Smooth muscle cell (in vitro differentiated cells): ENCODE data around the gene IP6K3. TPM values are rescaled to one million over a fixed set of nuclear protein-coding genes. Genes with fewer than 3 reads are reported as not detected.

Experiments
- DNase-seq: peaks from one replicate; lab custom pipeline; 2025; ENCODE audit not compliant: unreplicated experiment; lab: John Stamatoyannopoulos, UW
- H2AFZ ChIP-seq: fragments of 200-600 bp; sonication (generic); 2 replicates; pipeline ENCODE4 v1.6.0; 2016; ENCODE audit warnings: antibody characterized with exemption, low read depth, mild to moderate bottlenecking
- H3F3A ChIP-seq: fragments of 200-600 bp; sonication (generic); 2 replicates; pipeline ENCODE4 v1.6.0; 2017; ENCODE audit warnings: antibody characterized with exemption, low read depth
- H3K27ac ChIP-seq: fragments of 200-600 bp; sonication (generic); 2 replicates; pipeline ENCODE4 v1.5.1; 2016; ENCODE audit warnings: low read depth, mild to moderate bottlenecking
- H3K27me3 ChIP-seq: fragments of 200-600 bp; sonication (generic); 2 replicates; pipeline ENCODE4 v1.6.1; 2016; ENCODE audit warnings: low read depth, mild to moderate bottlenecking
- H3K36me3 ChIP-seq: fragments of 200-600 bp; sonication (generic); 2 replicates; pipeline ENCODE4 v1.5.1; 2016; ENCODE audit warnings: low read depth
- H3K4me1 ChIP-seq: fragments of 200-600 bp; sonication (generic); 2 replicates; pipeline ENCODE4 v1.5.1; 2016; ENCODE audit warnings: low read depth
- H3K4me2 ChIP-seq: fragments of 200-600 bp; sonication (generic); 2 replicates; pipeline ENCODE4 v1.6.0; 2016; ENCODE audit warnings: mild to moderate bottlenecking
- H3K4me3 ChIP-seq: fragments of 200-600 bp; sonication (generic); 2 replicates; pipeline ENCODE4 v1.5.1; 2016; ENCODE audit warnings: mild to moderate bottlenecking
- H3K79me2 ChIP-seq: fragments of 200-600 bp; sonication (generic); 2 replicates; pipeline ENCODE4 v1.6.0; 2016; ENCODE audit warnings: low read depth, mild to moderate bottlenecking
- H3K9ac ChIP-seq: fragments of 200-600 bp; sonication (generic); 2 replicates; pipeline ENCODE4 v1.6.0; 2016; ENCODE audit warnings: low read depth
- H3K9me3 ChIP-seq: fragments of 200-600 bp; sonication (generic); replicated peaks from 2 replicates; pipeline ENCODE4 v1.5.1; 2016; ENCODE audit warnings: low read depth
- H4K20me1 ChIP-seq: fragments of 200-600 bp; sonication (generic); 2 replicates; pipeline ENCODE4 v1.6.0; 2016; ENCODE audit warnings: low read depth
- CTCF ChIP-seq: fragments of 200-600 bp; sonication (generic); IDR thresholded peaks from 2 replicates; pipeline ENCODE4 v1.5.1; 2017; ENCODE audit warnings: borderline replicate concordance, mild to moderate bottlenecking, antibody characterized with exemption; ENCODE audit not compliant: insufficient read depth, poor library complexity, severe bottlenecking
- WGBS: methylation state at CpG from one replicate; pipeline ENCODE4 v1.1.7; 2016; ENCODE audit warnings: low lambda C conversion rate; 5-methylcytosine and 5-hydroxymethylcytosine counted together
- polyA plus RNA-seq: library from polyadenylated mRNA; unstranded; fragments of >200 nt; fragmentation: Nextera tagmentation; extraction: Ambion mirVana; gene quantifications from 2 replicates; pipeline ENCODE4 v1.2.1, GENCODE V29; 2016
- total RNA-seq: library from RNA; depleted of rRNA; stranded (reverse); fragments of >200 nt; gene quantifications from 2 replicates; pipeline ENCODE4 v1.2.3, GENCODE V29; 2014

The IP6K3 gene
- total and polyA plus RNA-seq, 2 experiments from 2014 or later: 2.6 to 5.6 TPM

DNA sequence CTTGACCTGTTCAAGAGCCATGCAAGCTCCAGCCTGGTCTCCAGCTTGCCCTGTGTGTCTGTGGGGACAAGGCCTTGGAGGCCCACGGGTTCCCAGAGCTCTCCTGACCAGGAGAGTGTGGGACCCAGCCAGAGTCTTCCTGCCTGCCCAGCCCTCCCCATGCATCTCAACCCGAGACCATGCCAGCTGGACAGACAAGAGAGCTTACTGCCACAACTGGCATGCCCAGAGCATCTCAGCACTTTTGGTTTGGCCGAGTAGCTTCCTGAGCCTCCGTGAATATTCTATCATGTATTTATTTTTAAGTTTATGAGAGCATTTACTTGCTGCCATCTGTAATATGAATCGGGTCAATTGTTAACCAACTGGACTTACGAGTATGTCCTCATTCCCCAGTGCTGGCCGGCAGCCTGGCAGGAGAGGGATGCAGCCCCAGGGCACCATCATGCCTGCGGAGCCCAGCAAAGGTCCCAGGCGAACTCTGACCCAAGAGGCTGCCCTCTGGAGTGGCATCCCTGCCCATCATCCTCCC lies 14.9 kb downstream of the IP6K3 start:
- no peak overlapping the region for H3K27ac ChIP-seq
- no peak overlapping the region for H3K4me3 ChIP-seq
- H2AFZ ChIP-seq: no peak overlapping the region
- H3F3A ChIP-seq: no peaks in the 10 kb centered on the region
- no peaks in the 10 kb centered on the region for H3K4me1 ChIP-seq
- H3K27me3 ChIP-seq: no peaks in the 10 kb centered on the region
- H3K9me3 ChIP-seq: no peaks in the 10 kb centered on the region
- no peaks in the 10 kb centered on the region for H3K79me2 ChIP-seq
- no peaks in the 10 kb centered on the region for H3K36me3 ChIP-seq
- H3K4me2 ChIP-seq: no peak overlapping the region
- H3K9ac ChIP-seq: no peak overlapping the region
- no peaks in the 10 kb centered on the region for H4K20me1 ChIP-seq
- TF ChIP-seq CTCF: no peak
- no peak for DNase-seq
- 87% methylated on average over 9 of the region's 9 CpGs for WGBS

GRCh38 chr6:33731035-33731434 lies 15.7 kb downstream of the IP6K3 start:
- DNase-seq: no peak

GRCh38 chr6:33730611-33731010 lies 16.1 kb downstream of the IP6K3 start:
- H3K79me2 ChIP-seq: no peaks in the 10 kb centered on the region
- H2AFZ ChIP-seq: no peak overlapping the region
- H3K4me1 ChIP-seq: no peaks in the 10 kb centered on the region
- no peaks in the 10 kb centered on the region for H3F3A ChIP-seq
- no peak for TF ChIP-seq CTCF
- H3K36me3 ChIP-seq: no peaks in the 10 kb centered on the region
- no peaks in the 10 kb centered on the region for H4K20me1 ChIP-seq
- H3K4me3 ChIP-seq: no peak overlapping the region
- no peaks in the 10 kb centered on the region for H3K9me3 ChIP-seq
- WGBS: 84% methylated on average over 10 of the region's 10 CpGs
- no peak overlapping the region for H3K9ac ChIP-seq
- no peaks in the 10 kb centered on the region for H3K27me3 ChIP-seq
- H3K4me2 ChIP-seq: no peak overlapping the region
- DNase-seq: no peak
- H3K27ac ChIP-seq: no peak overlapping the region

More at GRCh38 chr6:33731035-33731434, 15.7 kb downstream of the IP6K3 start:
- no peak overlapping the region for H3K27ac ChIP-seq
- H3K4me1 ChIP-seq: no peaks in the 10 kb centered on the region
- no peak overlapping the region for H2AFZ ChIP-seq
- H3K79me2 ChIP-seq: no peaks in the 10 kb centered on the region
- no peaks in the 10 kb centered on the region for H4K20me1 ChIP-seq
- 88% methylated on average over 7 of the region's 7 CpGs for WGBS
- no peak overlapping the region for H3K4me2 ChIP-seq
- H3K9ac ChIP-seq: no peak overlapping the region
- no peak overlapping the region for H3K4me3 ChIP-seq
- no peaks in the 10 kb centered on the region for H3K36me3 ChIP-seq
- H3F3A ChIP-seq: no peaks in the 10 kb centered on the region
- no peaks in the 10 kb centered on the region for H3K9me3 ChIP-seq
- no peak for TF ChIP-seq CTCF
- H3K27me3 ChIP-seq: no peaks in the 10 kb centered on the region

DNA sequence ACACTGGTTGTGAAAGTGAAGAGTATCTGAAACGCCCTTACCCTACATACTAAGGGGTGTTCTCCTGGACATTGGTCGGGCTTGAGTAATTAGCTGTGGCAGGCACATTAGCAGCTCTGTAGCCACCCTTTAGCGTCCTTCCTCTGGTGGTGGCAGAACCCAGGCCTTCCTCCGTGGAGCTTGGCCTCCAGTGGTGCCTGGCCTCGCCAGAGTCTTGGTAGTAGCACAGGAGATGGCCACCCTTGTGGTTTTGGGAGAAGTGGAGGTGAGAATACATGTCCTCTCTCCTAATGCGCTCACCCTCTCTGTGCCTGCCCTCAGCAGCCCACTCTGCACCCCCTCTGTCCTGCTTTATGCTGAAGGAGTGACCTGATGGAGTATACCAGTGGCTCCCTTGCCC lies 17.6 kb downstream of the IP6K3 start:
- no peak overlapping the region for H3K4me3 ChIP-seq
- no peaks in the 10 kb centered on the region for H3K36me3 ChIP-seq
- H2AFZ ChIP-seq: no peak overlapping the region
- H3K27me3 ChIP-seq: no peaks in the 10 kb centered on the region
- no peaks in the 10 kb centered on the region for H4K20me1 ChIP-seq
- DNase-seq: no peak
- no peak overlapping the region for H3K4me2 ChIP-seq
- no peak overlapping the region for H3K9ac ChIP-seq
- no peaks in the 10 kb centered on the region for H3F3A ChIP-seq
- H3K79me2 ChIP-seq: no peaks in the 10 kb centered on the region
- WGBS: 92% methylated on average over 6 of the region's 6 CpGs
- no peaks in the 10 kb centered on the region for H3K4me1 ChIP-seq
- H3K27ac ChIP-seq: no peak overlapping the region
- no peak for TF ChIP-seq CTCF
- no peaks in the 10 kb centered on the region for H3K9me3 ChIP-seq
